Epithelial cell of esophagus (primary cell): Measurements from ENCODE around the gene RAB11A.

Experiments used
- DNase-seq: peaks from one replicate; pipeline ENCODE4 v3.0.0; 2010; ENCODE audit warnings: low read depth
- H3K4me3 ChIP-seq: 2 replicates; pipeline ENCODE4 v1.5.1; 2011; ENCODE audit warnings: mild to moderate bottlenecking, low read length, control low read depth
- CTCF ChIP-seq: IDR thresholded peaks from 2 replicates; pipeline ENCODE4 v1.5.1; 2011; ENCODE audit warnings: low read depth, mild to moderate bottlenecking, low read length, control low read depth, inconsistent platforms; ENCODE audit not compliant: insufficient read depth; ENCODE audit errors: missing control alignments

RAB11A gene

DNA sequence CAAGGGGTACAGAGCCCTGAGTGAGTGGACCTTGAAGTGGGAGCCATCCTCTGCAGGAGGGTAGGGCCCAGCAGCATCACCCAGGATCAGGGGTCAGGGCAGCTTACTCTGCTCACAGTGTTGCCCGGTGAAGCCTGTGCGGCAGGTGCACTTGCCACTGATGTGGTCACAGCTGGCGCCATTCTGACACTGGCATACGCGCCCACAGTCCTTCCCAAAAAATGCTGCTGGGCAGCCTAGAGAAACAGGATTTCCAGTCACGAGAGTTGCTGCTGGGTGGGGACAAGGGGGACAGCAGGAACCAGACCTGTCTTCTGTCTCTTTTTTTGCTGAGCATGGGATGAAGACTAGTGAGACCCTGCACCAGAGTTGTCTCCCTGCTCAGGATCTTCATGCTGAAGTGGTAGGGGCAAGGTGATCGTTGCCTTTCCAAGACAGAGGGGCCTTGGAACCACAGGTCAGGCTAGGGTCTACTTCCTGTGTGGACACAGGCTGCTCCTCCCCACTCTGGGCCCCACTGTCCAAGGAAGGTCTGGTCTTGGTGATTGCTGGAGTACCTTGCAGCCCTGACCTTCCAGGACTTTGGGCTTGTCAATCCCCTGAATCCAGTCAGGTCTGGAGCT is 46.9 kb downstream of the RAB11A start:
- TF ChIP-seq CTCF = no peak
- H3K4me3 ChIP-seq = no peak overlapping the region
- no peak for DNase-seq

GRCh38 chr15:65916664-65917406 is 47.5 kb downstream of the RAB11A start:
- H3K4me3 ChIP-seq = no peak overlapping the region
- TF ChIP-seq CTCF = peak; percentile 35
- DNase-seq = peak; percentile 44

DNA sequence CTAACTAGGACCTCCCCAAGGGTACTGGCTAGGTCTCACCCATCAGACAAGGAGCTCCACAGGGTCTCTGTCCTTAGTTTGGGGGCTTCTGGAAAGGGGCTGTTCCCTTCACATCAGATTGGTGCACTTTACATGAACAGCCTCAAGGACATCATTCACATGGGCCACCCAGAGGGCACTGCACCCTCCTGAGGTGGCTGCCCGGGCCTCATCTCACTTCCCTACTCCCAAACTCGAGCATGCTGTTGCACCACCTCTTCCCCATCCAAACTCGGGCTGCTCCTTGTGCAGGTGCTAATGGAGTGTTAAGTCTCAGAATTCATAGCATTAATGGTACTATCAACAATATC is 48.1 kb downstream of the RAB11A start:
- DNase-seq = no peak
- TF ChIP-seq CTCF = no peak
- H3K4me3 ChIP-seq = no peak overlapping the region

GRCh38 chr15:65917936-65918335 is 48.6 kb downstream of the RAB11A start:
- no peak overlapping the region for H3K4me3 ChIP-seq
- no peak for TF ChIP-seq CTCF

DNA sequence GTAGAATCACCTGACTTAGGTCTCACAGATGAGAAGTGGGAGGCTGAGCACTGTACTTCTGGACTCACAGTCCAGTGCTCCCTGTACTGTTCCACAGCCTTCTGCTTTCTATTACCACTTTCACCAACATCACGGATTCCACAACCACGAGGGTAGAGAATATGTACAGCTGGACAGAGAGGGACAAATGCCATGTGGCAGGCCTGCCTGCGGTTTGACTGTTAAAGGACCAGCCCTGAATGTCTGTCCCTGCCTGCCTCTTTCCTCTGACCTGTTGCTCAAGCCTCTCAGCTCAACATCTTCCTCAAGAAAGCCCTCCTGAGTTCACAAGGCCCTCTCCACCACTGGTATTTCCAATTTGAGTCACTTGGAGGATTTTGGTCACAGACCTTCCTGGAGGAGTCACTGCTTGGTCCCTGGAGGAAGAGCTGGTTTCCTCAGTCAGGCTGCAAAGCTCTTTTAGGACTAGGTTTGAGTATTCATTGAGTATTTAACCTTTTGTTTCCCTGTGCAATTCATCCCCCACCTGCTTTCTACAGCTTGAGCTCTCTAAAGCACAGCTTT is 49.1 kb downstream of the RAB11A start:
- no peak for DNase-seq
- no peak for TF ChIP-seq CTCF

More at GRCh38 chr15:65917936-65918335, 48.6 kb downstream of the RAB11A start:
- DNase-seq = no peak

GRCh38 chr15:65918945-65919344 is 49.7 kb downstream of the RAB11A start:
- no peak for TF ChIP-seq CTCF
- no peak for DNase-seq
- H3K4me3 ChIP-seq = no peak overlapping the region

More for the DNA sequence above, 49.1 kb downstream of the RAB11A start:
- H3K4me3 ChIP-seq = no peak overlapping the region
